DLD1 (cell line): ENCODE results near the gene CARD18.
"Not testable (repeated sequence)": the region's sequence is repeated elsewhere in the genome, so short reads cannot be mapped to it uniquely, and the experiment has no call there.

Experiments used
- in situ Hi-C: cut with HindIII; loops from 2 replicates; pipeline ENCODE4 v1.10.0; 2017; ENCODE audit warnings: low sequenced_read_pairs

Gene CARD18

GRCh38 chr11:105135883-105136282, 3.7 kb downstream of the CARD18 start:
- in situ Hi-C loops = no loop called here

- in situ Hi-C loops = no loop called here
These were observed 6.7 kb downstream of the CARD18 start for GRCh38 chr11:105132716-105133511.

GRCh38 chr11:105130189-105130813, 9.3 kb downstream of the CARD18 start:
- in situ Hi-C loops = no loop called here

DNA sequence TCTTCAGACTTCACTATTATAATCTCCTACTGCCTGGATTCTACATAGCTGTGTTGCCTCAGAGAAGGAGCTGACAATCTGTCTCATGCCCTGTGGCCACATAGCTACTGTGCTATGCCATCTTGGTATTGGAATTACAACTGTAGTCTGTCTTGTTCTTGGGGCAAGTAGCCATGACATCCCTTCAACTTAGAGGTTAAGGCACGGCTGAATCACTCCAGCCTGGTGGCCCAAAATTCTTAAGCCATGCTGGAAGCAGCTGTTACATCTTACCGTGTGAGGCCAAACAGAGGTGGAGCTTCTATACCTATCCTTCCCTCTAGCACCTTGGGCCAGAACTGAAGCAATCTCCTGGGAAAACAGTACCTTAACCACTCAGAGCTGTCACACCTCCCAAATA, 14.8 kb downstream of the CARD18 start:
- in situ Hi-C loops = no loop called here

GRCh38 chr11:105111145-105111944, 28.2 kb downstream of the CARD18 start:
- in situ Hi-C loops = no loop called here

GRCh38 chr11:105110688-105111030, 28.9 kb downstream of the CARD18 start:
- in situ Hi-C loops = no loop called here

DNA sequence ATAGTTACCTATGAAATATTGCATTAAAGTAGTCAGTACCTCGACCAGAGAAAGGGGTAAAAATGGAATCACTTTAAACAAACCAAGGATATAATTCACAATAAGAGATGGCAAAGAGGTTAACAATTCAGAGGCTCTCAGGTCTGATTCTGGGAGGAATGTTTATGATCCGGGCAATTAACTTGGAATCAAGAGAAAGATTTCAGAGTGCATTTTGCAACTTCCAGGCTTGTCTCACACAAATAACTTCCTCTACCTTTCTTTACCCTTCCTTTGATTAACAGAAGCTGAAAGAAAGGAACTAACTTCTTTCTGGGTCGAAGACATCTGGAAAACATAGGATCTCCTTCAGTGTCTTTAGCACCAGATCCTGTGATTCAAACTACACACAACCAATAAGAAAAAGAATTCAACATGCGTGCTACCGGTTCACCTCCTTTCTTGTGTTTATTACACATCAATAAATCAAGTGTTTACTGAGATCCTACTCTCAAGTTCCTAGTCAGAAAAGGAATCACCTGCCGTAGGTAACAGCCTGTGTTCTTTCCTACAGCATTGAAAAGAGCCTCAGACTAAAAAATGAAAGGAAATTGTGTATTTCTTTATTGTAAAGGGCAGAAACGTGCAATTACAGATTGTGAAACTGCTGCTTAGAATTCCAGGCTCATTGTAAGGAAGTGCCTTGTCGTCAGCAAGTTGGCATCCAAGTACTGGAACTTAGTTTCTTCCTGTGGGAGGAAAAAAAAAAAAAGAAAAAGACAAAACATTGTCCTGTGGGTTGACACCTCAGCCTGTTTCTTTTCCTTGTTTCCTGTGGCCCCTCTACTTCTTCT, 29.5 kb downstream of the CARD18 start:
- in situ Hi-C loops = no loop called here

DNA sequence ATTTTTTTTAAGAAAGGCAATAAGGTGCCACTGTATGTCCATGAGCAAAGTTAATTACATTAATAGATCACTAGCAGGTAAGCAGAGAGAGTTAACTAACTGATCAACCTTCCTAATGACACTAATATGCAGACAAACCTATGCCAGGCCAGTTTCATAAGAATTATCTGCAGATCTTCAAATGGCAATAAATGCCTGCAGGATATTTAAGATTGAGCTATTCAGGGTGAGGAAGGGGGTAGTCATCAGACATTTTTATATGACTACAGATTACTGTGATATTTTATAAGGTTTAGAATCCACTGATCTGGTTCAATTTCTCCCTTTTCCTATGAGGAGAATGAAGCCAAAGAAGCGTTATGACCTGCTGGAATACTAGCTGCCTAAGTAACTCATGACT, 30.2 kb downstream of the CARD18 start:
- in situ Hi-C loops = no loop called here

- in situ Hi-C loops = no loop called here
These were observed 31.3 kb downstream of the CARD18 start for GRCh38 chr11:105108247-105108646.

- in situ Hi-C loops = not testable (repeated sequence)
These were observed 32.2 kb downstream of the CARD18 start for GRCh38 chr11:105107226-105107825.

DNA sequence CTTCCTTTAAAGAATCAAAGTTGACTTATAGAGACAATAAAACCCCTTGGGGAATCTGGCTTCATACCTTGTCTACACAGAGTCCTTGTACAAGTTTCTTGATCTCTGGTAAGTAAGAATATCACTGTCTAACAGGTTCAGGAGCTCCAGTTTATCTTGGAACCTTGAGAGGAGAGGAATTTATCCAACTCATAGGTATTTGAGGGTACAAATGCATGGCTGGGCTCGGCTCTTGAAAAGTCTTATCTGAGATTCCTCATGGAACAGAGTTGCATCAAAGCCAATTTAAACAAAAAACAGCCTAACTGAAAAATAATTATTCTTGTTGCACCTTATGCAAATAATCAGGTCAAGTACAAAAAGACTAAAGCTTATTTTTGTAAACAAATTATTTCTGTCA, 33.4 kb downstream of the CARD18 start:
- in situ Hi-C loops = no loop called here

GRCh38 chr11:105104292-105104691, 35.3 kb downstream of the CARD18 start:
- in situ Hi-C loops = no loop called here

- in situ Hi-C loops = no loop called here
These were observed 36.2 kb downstream of the CARD18 start for GRCh38 chr11:105103336-105103735.

GRCh38 chr11:105102079-105102581, 37.4 kb downstream of the CARD18 start:
- in situ Hi-C loops = not testable (repeated sequence)

DNA sequence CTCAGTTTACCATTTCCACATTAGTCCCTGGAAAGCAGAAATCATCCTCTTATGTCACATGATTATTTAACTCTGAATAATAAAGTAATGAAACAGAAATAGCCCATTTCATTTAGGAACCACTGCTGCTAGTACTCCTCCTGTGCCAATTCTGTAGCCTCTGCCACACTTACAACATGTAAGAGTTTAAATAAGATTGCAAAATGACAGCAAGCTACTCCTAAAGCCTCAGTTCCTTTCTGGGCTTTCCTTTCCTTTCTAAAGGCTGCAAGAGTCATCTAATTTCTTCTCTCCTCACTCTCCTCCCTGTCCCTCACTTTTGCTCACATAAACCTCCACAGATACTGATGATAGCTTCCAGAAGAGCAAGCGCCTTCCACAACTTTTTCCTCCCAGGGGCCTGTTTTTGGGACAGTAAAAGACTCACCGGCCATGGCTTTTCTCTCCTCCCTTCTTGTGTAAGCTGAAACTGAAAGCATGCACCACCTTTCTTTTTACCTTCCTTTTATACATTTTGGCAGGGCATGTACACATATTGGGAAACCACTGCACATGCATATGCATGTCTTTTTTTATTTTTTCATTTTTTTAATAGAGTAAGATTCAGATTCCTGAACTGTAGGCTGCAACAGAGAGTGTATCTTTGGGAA, 38.5 kb downstream of the CARD18 start:
- in situ Hi-C loops = no loop called here

GRCh38 chr11:105100206-105100605, 39.4 kb downstream of the CARD18 start:
- in situ Hi-C loops = no loop called here

- in situ Hi-C loops = not testable (repeated sequence)
These were observed 40.0 kb downstream of the CARD18 start for GRCh38 chr11:105099594-105099993.

- in situ Hi-C loops = no loop called here
These were observed 47.0 kb downstream of the CARD18 start for GRCh38 chr11:105092256-105093239.
